Ovary (tissue), 9 donors: Measurements from ENCODE around the gene PBX4. TPM values are rescaled to one million over a fixed set of nuclear protein-coding genes. Genes with fewer than 3 reads are reported as not detected.

Experiments used
- DNase-seq, 5 donors: peaks; one replicate each; pipeline ENCODE4 v3.0.0-alpha.2; 2019 to 2020
- H3K27ac ChIP-seq, 2 donors: fragments of 200-600 bp; one replicate each; pipeline versions ENCODE4 v1.5.1 to v1.8.0; 2019 to 2022
- H3K27me3 ChIP-seq: fragments of 200-600 bp; one replicate; pipeline ENCODE4 v1.8.0; 2022
- H3K36me3 ChIP-seq: fragments of 200-600 bp; sonication (generic); one replicate; pipeline ENCODE4 v1.5.1; 2019
- H3K4me1 ChIP-seq: one replicate; pipeline ENCODE4 v1.8.1; 2013; ENCODE audit warnings: mild to moderate bottlenecking, moderate library complexity; ENCODE audit not compliant: insufficient read depth
- H3K4me3 ChIP-seq: fragments of 200-600 bp; sonication (generic); one replicate; pipeline ENCODE4 v1.5.1; 2017
- H3K9me3 ChIP-seq, 2 donors: fragments of 200-600 bp in 1 of 2; sonication (generic) in 1 of 2; one replicate each; pipeline versions ENCODE4 v1.5.1 to v1.8.1; 2013 to 2019; ENCODE audit warnings: mild to moderate bottlenecking in 1 of 2, moderate library complexity in 1 of 2
- EP300 ChIP-seq: sonication (generic); formaldehyde crosslinking; IDR thresholded peaks from one replicate; pipeline ENCODE4 v1.6.1; 2017; ENCODE audit warnings: antibody characterized with exemption
- POLR2A ChIP-seq: fragments of 450-650 bp; IDR thresholded peaks from one replicate; pipeline ENCODE4 v1.6.1; 2017; ENCODE audit warnings: antibody characterized with exemption, mild to moderate bottlenecking, moderate library complexity
- WGBS, 3 donors: extraction: QIAGEN DNeasy Blood & Tissue Kit in 1 of 3; methylation state at CpG; one replicate each; pipeline versions ENCODE4 v1.1.5 to v1.1.7; 2013 to 2017; 5-methylcytosine and 5-hydroxymethylcytosine counted together
- intact Hi-C, 4 donors: fragments of 100-400 bp; cut with DNase I; formaldehyde crosslinking; loops; one replicate each; pipeline versions ENCODE4 v1.11.0 to v1.15.1; 2022 to 2023
- polyA plus RNA-seq, 2 donors: library from polyadenylated mRNA; stranded (reverse); fragments of 200-250 nt in 1 of 2; fragments of 350-450 nt in 1 of 2; fragmentation: Illumina TruSeq in 1 of 2; extraction: RNeasy Lipid Tissue Mini Kit (QIAGEN cat#74804) in 1 of 2; gene quantifications; one replicate each; pipeline ENCODE4 v1.2.3, GENCODE V29; 2013 to 2014
- total RNA-seq, 7 donors: library from RNA; depleted of rRNA in 2 of 7; stranded (reverse); fragments of >200 nt in 2 of 7; fragmentation: NEBNext Ultra II Directional in 3 of 7; extraction: Animal tissue kit (Norgen Biotek cat#: 25700) in 3 of 7; gene quantifications; one replicate each; pipeline versions ENCODE4 v1.1.0 to v1.2.4, GENCODE V29; 2016 to 2023
- TF ChIP-seq, protein P1 (sequence below), 3 donors: fragments of 450-650 bp in 2 of 3; fragments of 200-600 bp in 1 of 3; IDR thresholded peaks; one replicate each; pipeline versions ENCODE4 v1.5.1 to v1.8.0; 2016 to 2022; ENCODE audit warnings: antibody characterized with exemption in 3 of 3, mild to moderate bottlenecking in 1 of 3
- donor health status: DM: no; HTN: no; CAD: no; lungs with moderate emphysema.
- donor health status: DM: no; HTN: no; CAD: no.
- donor health status: Bipolar disorder and iron deficiency.
- donor health status: DM: yes; HTN: yes; CAD: no.
- donor health status: DM: no; HTN: no; CAD: no.
- donor health status: DM: yes; HTN: yes; CAD: no.

Gene PBX4
- total and polyA plus RNA-seq, 9 donors = 0.73 to 4.4 (median 3.2) TPM

DNA sequence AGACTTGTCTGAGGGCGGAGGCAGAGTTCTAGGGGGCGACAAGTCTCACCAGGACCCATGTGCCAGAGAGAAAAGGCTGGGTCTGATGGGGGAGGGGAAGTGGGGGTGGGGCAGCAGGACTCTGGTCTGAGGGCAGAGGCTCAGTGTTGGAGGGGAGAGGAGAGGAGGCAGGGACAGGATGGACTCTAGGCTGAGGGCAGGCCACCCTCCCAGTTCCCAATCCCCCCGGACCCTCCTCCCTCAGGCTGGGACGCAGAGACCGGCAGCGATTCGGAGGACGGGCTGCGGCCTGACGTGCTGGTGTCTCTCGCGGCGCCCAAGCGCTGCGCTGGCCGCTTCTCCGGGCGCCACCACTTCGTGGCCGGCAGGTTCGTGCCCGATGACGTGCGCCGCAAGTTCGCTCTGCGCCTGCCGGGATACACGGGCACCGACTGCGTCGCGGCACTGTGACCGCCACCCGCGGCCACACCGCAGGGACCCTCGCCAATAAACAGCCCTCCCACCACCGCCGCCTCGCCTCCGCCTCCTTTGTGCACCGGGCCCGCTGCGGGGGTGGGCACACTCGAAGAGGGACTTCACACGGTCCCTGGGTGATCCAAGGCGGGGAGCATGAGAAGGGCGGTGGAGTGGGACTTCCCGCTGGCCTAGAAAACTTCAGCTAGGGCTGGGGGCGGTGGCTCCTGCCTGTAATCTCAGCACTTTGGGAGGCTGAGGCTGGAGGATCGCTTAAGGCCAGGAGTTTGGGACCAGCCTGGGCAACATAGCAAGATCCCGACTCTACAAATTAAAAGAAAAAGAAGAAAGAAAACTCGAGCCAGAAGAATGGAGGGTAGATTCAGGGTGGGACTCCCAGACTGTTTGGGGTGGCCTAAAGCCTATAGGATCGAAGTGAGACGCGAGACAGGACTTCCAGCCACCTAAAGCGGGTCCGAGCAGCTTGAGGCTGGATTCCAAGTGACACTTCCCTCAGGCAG is 81.1 kb downstream of the PBX4 start:
- Histone ChIP-seq H3K27ac (no peak overlapping the region), H3K4me3 (no peak overlapping the region), H3K4me1 (peaks cover 14% of the 10 kb centered on the region), H3K9me3 (no peaks in the 10 kb centered on the region), H3K27me3 (no peaks in the 10 kb centered on the region), H3K36me3 (no peaks in the 10 kb centered on the region)
- DNase-seq = peak in 1 of 5 donors; percentile 26
- 18 to 41% (median 41%) methylated on average over 50 to 59 of the region's 59 CpGs for WGBS, 3 donors
- intact Hi-C loops = no loop called here
- TF ChIP-seq, protein P1, sequence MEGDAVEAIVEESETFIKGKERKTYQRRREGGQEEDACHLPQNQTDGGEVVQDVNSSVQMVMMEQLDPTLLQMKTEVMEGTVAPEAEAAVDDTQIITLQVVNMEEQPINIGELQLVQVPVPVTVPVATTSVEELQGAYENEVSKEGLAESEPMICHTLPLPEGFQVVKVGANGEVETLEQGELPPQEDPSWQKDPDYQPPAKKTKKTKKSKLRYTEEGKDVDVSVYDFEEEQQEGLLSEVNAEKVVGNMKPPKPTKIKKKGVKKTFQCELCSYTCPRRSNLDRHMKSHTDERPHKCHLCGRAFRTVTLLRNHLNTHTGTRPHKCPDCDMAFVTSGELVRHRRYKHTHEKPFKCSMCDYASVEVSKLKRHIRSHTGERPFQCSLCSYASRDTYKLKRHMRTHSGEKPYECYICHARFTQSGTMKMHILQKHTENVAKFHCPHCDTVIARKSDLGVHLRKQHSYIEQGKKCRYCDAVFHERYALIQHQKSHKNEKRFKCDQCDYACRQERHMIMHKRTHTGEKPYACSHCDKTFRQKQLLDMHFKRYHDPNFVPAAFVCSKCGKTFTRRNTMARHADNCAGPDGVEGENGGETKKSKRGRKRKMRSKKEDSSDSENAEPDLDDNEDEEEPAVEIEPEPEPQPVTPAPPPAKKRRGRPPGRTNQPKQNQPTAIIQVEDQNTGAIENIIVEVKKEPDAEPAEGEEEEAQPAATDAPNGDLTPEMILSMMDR (IDR thresholded peaks at IDR 0.05) = no peak
- TF ChIP-seq POLR2A (no peak), EP300 (no peak)

DNA sequence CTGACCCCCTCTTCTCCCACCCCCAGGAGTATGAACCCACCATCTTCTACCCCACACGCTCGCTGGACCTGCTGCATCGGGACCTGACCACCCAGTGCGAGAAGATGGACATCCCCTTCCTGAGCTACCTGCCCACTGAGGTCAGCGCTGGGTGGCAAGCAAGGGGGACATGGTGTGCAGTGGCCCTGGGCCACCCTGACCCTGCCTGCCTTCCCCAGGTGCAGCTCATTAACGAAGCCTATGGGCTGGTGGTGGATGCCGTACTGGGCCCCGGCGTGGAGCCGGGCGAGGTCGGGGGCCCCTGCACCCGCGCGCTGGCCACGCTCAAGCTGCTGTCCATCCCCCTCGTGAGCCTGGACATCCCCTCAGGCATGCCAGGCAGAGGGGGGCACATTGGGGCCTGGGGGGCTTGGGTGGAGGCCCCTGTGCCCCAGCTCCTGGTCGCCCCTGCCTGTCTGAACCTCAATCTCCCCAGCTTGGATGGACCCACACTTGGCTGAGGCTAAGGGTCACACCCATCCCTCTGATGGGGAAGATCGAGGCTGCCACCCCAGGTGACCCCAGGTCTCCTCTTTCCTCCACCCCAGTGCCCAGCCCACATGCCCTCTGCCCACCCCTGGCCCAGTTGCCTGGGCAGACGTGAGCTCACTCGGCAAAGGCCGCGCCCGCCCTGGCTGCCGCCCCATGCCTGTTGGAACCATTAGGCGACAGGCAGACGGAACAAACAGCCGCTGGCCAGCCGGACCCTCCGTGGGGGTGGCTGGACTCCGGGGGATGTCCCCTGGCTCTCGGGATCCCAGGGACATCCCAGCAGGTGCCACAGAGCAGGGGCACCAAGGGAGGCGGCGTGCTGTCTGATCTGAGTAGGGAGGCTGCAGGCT is 82.9 kb downstream of the PBX4 start:
- Histone ChIP-seq H3K9me3 (no peaks in the 10 kb centered on the region), H3K27me3 (no peaks in the 10 kb centered on the region), H3K36me3 (no peaks in the 10 kb centered on the region), H3K4me1 (peaks cover 11% of the 10 kb centered on the region), H3K27ac (no peak overlapping the region), H3K4me3 (no peak overlapping the region)
- 82 to 86% (median 83%) methylated on average over 32 to 34 of the region's 34 CpGs for WGBS, 3 donors
- intact Hi-C loops = no loop called here
- DNase-seq = peak in 1 of 5 donors; percentile 27
- TF ChIP-seq, protein P1 (IDR thresholded peaks at IDR 0.05) = no peak
- TF ChIP-seq POLR2A (no peak), EP300 (no peak)

DNA sequence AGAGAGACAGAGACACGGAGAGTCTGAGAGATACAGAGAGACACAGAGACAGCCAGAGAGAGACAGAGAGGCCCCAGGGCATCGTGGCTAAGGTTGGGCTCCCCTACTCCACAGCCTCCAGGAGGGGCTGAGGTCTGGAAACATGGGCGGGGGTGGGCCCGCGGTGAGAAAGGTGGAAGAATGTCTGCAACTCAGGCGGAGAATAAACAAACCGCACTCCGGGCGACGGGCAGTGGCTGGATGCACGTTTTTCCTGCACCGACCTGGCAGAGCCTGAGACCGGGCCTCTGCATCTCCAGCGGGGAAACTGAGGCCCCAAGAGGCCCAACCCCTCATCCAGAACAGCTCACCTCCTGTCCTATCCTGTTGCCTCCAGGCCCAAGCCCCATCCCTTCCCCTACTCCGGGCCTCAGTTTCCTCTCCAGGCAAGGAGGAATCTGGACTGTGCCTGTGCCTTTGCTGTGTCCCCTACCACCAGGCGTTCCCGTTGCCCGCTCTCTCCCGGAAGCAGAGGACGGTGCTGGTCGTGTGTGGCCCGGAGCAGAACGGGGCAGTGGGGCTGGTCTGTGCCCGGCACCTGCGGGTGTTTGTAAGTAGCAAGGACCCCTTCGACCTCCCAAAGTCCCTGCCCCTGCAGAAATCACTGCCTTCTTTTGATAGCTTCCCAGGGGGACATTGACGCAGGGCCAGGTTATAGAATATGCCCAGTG is 83.8 kb downstream of the PBX4 start:
- H3K27ac ChIP-seq = no peak overlapping the region
- H3K4me3 ChIP-seq = no peak overlapping the region
- no peak for TF ChIP-seq EP300
- TF ChIP-seq, protein P1 (IDR thresholded peaks at IDR 0.05) = no peak
- no peak for TF ChIP-seq POLR2A
- peaks cover 7% of the 10 kb centered on the region for H3K4me1 ChIP-seq
- 70 to 76% (median 72%) methylated on average over 27 of the region's 27 CpGs for WGBS, 3 donors
- peak in 1 of 5 donors; percentile 24 for DNase-seq
- intact Hi-C loops = loop anchor here in 2 of 4 donors (5.0 kb wide), 2 partner anchors 108 to 423 kb away; partner anchors contain the start of gene GMIP (in 1 of the 2)
- no peaks in the 10 kb centered on the region for H3K9me3 ChIP-seq
- H3K36me3 ChIP-seq = no peaks in the 10 kb centered on the region
- H3K27me3 ChIP-seq = no peaks in the 10 kb centered on the region

DNA sequence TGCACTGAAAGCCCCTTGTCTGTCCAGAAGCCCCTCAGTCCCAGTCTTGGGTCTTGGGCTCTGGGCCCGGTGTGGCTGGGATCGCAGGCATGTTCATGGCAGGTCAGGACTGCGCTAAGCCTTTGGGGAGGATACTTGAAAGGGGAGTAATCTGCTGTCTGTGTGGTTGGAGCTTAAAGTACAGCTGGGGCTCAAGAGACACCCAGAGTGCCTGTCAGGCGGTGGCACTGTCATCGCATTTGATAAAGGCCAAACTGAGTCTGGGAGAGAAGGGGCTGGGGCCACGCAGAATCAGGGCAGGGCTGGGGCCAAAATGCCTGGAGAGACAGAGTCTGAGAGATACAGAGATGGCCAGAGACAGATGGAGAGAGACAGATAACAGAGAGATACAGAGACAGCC is 84.6 kb downstream of the PBX4 start:
- H3K9me3 ChIP-seq = no peaks in the 10 kb centered on the region
- intact Hi-C loops = loop anchor here in 3 of 4 donors (2.0 to 5.0 kb wide), 4 partner anchors 108 to 425 kb away; partner anchors contain the start of gene GMIP (in 2 of the 3)
- H3K4me3 ChIP-seq = no peak overlapping the region
- no peaks in the 10 kb centered on the region for H3K36me3 ChIP-seq
- no peak for TF ChIP-seq EP300
- no peak for TF ChIP-seq POLR2A
- TF ChIP-seq, protein P1 (IDR thresholded peaks at IDR 0.05) = no peak
- WGBS, 3 donors = 64 to 70% (median 66%) methylated on average over 6 of the region's 6 CpGs
- no peak for DNase-seq
- H3K4me1 ChIP-seq = peaks cover 7% of the 10 kb centered on the region
- no peak overlapping the region for H3K27ac ChIP-seq
- no peaks in the 10 kb centered on the region for H3K27me3 ChIP-seq
